ENCODE measurements around the gene KANSL1L.

- TF ChIP-seq POLR2AphosphoS5 (IDR thresholded peaks at IDR 0.05) (no peak), CTCF (IDR thresholded peaks at IDR 0.05) (no peak)
Observed at GRCh38 chr2:210197720-210198119, 26.5 kb upstream of the KANSL1L start.
